ENCODE data around the gene SPSB4.

DNA sequence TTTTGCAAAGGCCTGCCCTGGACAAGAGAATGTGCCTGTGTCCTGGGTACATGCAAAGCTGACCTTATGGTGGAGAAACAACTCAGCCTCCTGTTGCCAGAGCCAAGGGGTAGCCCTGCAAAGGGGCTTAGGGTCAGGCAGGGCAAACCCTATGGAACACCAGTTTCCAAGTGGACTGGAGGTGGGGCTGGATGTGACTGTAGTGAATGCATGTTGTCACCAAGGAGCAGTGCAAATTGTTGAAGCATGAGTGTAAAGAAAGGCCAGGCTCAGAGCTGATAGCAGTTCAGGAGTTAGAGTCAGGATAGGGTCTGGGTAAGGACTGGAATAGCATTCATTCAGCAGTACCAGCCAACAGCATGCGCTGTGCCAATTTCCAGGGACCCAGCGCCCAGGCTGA is 97.6 kb downstream of the SPSB4 start:
- TF ChIP-seq, protein P1, sequence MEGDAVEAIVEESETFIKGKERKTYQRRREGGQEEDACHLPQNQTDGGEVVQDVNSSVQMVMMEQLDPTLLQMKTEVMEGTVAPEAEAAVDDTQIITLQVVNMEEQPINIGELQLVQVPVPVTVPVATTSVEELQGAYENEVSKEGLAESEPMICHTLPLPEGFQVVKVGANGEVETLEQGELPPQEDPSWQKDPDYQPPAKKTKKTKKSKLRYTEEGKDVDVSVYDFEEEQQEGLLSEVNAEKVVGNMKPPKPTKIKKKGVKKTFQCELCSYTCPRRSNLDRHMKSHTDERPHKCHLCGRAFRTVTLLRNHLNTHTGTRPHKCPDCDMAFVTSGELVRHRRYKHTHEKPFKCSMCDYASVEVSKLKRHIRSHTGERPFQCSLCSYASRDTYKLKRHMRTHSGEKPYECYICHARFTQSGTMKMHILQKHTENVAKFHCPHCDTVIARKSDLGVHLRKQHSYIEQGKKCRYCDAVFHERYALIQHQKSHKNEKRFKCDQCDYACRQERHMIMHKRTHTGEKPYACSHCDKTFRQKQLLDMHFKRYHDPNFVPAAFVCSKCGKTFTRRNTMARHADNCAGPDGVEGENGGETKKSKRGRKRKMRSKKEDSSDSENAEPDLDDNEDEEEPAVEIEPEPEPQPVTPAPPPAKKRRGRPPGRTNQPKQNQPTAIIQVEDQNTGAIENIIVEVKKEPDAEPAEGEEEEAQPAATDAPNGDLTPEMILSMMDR (IDR thresholded peaks at IDR 0.05; ENCODE audit: extremely low read depth in 1 of 2, insufficient read depth in 1 of 2, low read depth in 1 of 2, low read length in 2 of 2): no peak
- TF ChIP-seq EZH2 (IDR thresholded peaks at IDR 0.05; ENCODE audit: borderline replicate concordance, low read depth, low read length, severe bottlenecking) (no peak), POLR2A (IDR thresholded peaks at IDR 0.05; ENCODE audit: low read depth, low read length) (no peak), MYC (IDR thresholded peaks at IDR 0.05; ENCODE audit: low read depth, low read length) (no peak), POLR2AphosphoS5 (IDR thresholded peaks at IDR 0.05; ENCODE audit: insufficient read depth, low read depth, low read length) (no peak)
- TF ChIP-seq, protein P2, sequence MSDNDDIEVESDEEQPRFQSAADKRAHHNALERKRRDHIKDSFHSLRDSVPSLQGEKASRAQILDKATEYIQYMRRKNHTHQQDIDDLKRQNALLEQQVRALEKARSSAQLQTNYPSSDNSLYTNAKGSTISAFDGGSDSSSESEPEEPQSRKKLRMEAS (IDR thresholded peaks at IDR 0.05; ENCODE audit: insufficient read depth, insufficient read length): no peak
